GM12801 (cell line): Measurements from ENCODE around the gene ZNF180.

Experiments used
- TF ChIP-seq, protein P1 (sequence below): IDR thresholded peaks from one replicate; pipeline ENCODE4 v1.5.1; 2011; ENCODE audit warnings: control low read depth; ENCODE audit not compliant: insufficient read length; ENCODE audit errors: extremely low read depth

The ZNF180 gene

DNA sequence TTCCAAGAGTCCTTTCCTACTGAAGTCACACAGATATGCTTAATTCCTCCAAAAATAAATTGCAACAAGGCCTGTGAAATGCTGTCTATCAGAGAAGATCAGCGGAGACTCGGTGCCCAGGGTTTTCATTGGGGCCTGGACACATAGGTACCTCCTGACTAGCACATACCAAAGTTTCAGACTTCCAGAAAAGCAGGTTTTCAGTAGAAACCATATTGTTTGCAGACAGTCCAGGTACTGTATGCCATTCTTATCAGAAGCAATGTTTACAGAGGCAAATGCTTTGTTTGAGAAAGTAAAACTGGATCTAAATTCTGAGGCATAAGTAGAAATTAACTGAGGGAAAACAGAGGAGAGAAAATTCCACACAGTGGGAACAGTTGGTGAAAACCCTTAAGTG, 64.9 kb downstream of the ZNF180 start:
- TF ChIP-seq, protein P1, sequence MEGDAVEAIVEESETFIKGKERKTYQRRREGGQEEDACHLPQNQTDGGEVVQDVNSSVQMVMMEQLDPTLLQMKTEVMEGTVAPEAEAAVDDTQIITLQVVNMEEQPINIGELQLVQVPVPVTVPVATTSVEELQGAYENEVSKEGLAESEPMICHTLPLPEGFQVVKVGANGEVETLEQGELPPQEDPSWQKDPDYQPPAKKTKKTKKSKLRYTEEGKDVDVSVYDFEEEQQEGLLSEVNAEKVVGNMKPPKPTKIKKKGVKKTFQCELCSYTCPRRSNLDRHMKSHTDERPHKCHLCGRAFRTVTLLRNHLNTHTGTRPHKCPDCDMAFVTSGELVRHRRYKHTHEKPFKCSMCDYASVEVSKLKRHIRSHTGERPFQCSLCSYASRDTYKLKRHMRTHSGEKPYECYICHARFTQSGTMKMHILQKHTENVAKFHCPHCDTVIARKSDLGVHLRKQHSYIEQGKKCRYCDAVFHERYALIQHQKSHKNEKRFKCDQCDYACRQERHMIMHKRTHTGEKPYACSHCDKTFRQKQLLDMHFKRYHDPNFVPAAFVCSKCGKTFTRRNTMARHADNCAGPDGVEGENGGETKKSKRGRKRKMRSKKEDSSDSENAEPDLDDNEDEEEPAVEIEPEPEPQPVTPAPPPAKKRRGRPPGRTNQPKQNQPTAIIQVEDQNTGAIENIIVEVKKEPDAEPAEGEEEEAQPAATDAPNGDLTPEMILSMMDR, result no peak

- TF ChIP-seq, protein P1, result no peak
Observed at GRCh38 chr19:44430956-44431355, 69.4 kb downstream of the ZNF180 start.
